Left lobe of liver (tissue), 2 donors: ENCODE data around the gene MAGI2. TPM values are rescaled to one million over a fixed set of nuclear protein-coding genes. Genes with fewer than 3 reads are reported as not detected.
A peak's percentile ranks its signal among the peaks of the same experiment; 100 is the strongest.

Experiments
- ATAC-seq: fragments of 200-7000 bp; cut with Tn5 transposase; one replicate; pipeline ENCODE4 v1.9.1; 2020; ENCODE audit warnings: mild to moderate bottlenecking, moderate library complexity
- DNase-seq: peaks from one replicate; pipeline ENCODE4 v3.0.0-alpha.2; 2020; ENCODE audit warnings: low spot score
- total RNA-seq: library from RNA; stranded (reverse); gene quantifications from one replicate; pipeline ENCODE4 v1.2.1, GENCODE V29; 2021
- donor health status: DM: no; HTN: no; CAD: no; lungs with moderate emphysema.
- donor health status: DM: no; HTN: yes; CAD: no.

The MAGI2 gene
- total RNA-seq, result 2.9 TPM

- peak; percentile 68 for ATAC-seq
- peak; percentile 86 for DNase-seq
Observed at GRCh38 chr7:79453558-79454360, at the start of gene MAGI2. Gene MAGI2, minus strand, starts transcription at chr7:79453667. Its CDS starts 347 bp downstream, at chr7:79453320.

GRCh38 chr7:79502151-79502550 lies 48.7 kb upstream of the MAGI2 start:
- ATAC-seq, result peak; percentile 53
- no peak for DNase-seq

GRCh38 chr7:79500759-79501158 lies 47.3 kb upstream of the MAGI2 start:
- ATAC-seq (no peak), DNase-seq (no peak)

- ATAC-seq, result no peak
- DNase-seq, result no peak
Observed at GRCh38 chr7:79497728-79498127, 44.3 kb upstream of the MAGI2 start.

GRCh38 chr7:79495544-79496272 lies 42.2 kb upstream of the MAGI2 start:
- DNase-seq (no peak), ATAC-seq (no peak)

GRCh38 chr7:79494046-79494445 lies 40.6 kb upstream of the MAGI2 start:
- ATAC-seq (no peak), DNase-seq (no peak)

GRCh38 chr7:79489371-79489770 lies 35.9 kb upstream of the MAGI2 start:
- DNase-seq, result no peak
- ATAC-seq, result no peak

- DNase-seq, result no peak
- no peak for ATAC-seq
Observed at GRCh38 chr7:79478386-79478785, 24.9 kb upstream of the MAGI2 start.

- ATAC-seq, result no peak
- DNase-seq, result no peak
Observed at GRCh38 chr7:79475455-79475854, 22.0 kb upstream of the MAGI2 start.

- DNase-seq (no peak), ATAC-seq (no peak)
Observed at GRCh38 chr7:79471699-79472098, 18.2 kb upstream of the MAGI2 start.

GRCh38 chr7:79471283-79471682 lies 17.8 kb upstream of the MAGI2 start:
- ATAC-seq (no peak), DNase-seq (no peak)

GRCh38 chr7:79465551-79465950 lies 12.1 kb upstream of the MAGI2 start:
- no peak for ATAC-seq
- DNase-seq, result no peak

GRCh38 chr7:79464051-79464450 lies 10.6 kb upstream of the MAGI2 start:
- DNase-seq (no peak), ATAC-seq (no peak)

- DNase-seq (no peak), ATAC-seq (no peak)
Observed at GRCh38 chr7:79462390-79462789, 8.9 kb upstream of the MAGI2 start.

- ATAC-seq, result no peak
- no peak for DNase-seq
Observed at GRCh38 chr7:79461660-79462059, 8.2 kb upstream of the MAGI2 start.

GRCh38 chr7:79459381-79459780 lies 5.9 kb upstream of the MAGI2 start:
- DNase-seq (no peak), ATAC-seq (no peak)

GRCh38 chr7:79458796-79459195 lies 5.3 kb upstream of the MAGI2 start:
- DNase-seq (no peak), ATAC-seq (no peak)

GRCh38 chr7:79455173-79455790 lies 1.8 kb upstream of the MAGI2 start:
- DNase-seq (peak; percentile 46), ATAC-seq (no peak)

- peak; percentile 54 for DNase-seq
- ATAC-seq, result peak; percentile 12
Observed at GRCh38 chr7:79454361-79454960, 994 bp upstream of the MAGI2 start.

- ATAC-seq (no peak), DNase-seq (no peak)
Observed at GRCh38 chr7:79453266-79453557, 255 bp downstream of the MAGI2 start.

- DNase-seq, result peak; percentile 67
Observed at GRCh38 chr7:79452495-79453265, 787 bp downstream of the MAGI2 start.

More at GRCh38 chr7:79452495-79453265, 787 bp downstream of the MAGI2 start:
- ATAC-seq, result peak; percentile 40
